ENCODE results near the gene RAB40C. TPM values are rescaled to one million over a fixed set of nuclear protein-coding genes. Genes with fewer than 3 reads are reported as not detected.

RAB40C gene
- total and polyA plus RNA-seq, 9 of the 15 experiments (the other 6 are each of a cell fraction or from before 2014, with no cell fraction given), result 0.17 to 23.4 (median 8.7) TPM

DNA sequence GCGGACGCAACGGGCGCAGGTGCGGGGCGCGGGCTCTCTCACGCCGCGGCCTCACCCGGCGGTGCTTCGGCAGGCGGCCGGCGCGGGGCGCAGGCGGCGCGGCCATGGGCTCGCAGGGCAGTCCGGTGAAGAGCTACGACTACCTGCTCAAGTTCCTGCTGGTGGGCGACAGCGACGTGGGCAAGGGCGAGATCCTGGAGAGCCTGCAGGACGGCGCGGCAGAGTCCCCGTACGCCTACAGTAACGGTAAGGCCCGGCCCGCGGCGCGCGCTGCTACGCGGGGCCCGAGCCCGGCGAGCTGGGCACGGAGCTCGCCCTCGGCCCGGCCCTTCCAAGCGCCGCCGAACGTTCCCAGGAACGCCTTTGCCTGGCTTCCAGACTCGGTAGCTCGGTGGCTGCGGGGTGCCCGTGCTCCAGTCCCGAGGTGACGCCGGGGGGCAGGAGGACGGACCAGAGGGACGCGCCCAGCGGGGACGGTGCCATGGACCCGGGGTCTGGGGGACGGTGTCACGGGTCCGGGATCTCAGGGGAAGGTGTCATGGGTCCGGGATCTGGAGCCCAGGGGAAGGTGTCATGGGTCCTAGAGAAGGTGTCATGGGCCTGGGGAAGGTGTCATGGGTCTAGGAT, 435 bp downstream of the RAB40C start (continued):
- TF ChIP-seq, protein P1, sequence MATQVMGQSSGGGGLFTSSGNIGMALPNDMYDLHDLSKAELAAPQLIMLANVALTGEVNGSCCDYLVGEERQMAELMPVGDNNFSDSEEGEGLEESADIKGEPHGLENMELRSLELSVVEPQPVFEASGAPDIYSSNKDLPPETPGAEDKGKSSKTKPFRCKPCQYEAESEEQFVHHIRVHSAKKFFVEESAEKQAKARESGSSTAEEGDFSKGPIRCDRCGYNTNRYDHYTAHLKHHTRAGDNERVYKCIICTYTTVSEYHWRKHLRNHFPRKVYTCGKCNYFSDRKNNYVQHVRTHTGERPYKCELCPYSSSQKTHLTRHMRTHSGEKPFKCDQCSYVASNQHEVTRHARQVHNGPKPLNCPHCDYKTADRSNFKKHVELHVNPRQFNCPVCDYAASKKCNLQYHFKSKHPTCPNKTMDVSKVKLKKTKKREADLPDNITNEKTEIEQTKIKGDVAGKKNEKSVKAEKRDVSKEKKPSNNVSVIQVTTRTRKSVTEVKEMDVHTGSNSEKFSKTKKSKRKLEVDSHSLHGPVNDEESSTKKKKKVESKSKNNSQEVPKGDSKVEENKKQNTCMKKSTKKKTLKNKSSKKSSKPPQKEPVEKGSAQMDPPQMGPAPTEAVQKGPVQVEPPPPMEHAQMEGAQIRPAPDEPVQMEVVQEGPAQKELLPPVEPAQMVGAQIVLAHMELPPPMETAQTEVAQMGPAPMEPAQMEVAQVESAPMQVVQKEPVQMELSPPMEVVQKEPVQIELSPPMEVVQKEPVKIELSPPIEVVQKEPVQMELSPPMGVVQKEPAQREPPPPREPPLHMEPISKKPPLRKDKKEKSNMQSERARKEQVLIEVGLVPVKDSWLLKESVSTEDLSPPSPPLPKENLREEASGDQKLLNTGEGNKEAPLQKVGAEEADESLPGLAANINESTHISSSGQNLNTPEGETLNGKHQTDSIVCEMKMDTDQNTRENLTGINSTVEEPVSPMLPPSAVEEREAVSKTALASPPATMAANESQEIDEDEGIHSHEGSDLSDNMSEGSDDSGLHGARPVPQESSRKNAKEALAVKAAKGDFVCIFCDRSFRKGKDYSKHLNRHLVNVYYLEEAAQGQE (IDR thresholded peaks at IDR 0.05; ENCODE audit: borderline replicate concordance), result no peak
- TF ChIP-seq, protein P1 (CRISPR knock-in tag; IDR thresholded peaks at IDR 0.05; ENCODE audit: low read depth), result peak; percentile 72
- TF ChIP-seq, protein P2, sequence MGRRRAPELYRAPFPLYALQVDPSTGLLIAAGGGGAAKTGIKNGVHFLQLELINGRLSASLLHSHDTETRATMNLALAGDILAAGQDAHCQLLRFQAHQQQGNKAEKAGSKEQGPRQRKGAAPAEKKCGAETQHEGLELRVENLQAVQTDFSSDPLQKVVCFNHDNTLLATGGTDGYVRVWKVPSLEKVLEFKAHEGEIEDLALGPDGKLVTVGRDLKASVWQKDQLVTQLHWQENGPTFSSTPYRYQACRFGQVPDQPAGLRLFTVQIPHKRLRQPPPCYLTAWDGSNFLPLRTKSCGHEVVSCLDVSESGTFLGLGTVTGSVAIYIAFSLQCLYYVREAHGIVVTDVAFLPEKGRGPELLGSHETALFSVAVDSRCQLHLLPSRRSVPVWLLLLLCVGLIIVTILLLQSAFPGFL (CRISPR knock-in tag; IDR thresholded peaks at IDR 0.05), result no peak
- TF ChIP-seq NR3C1 (CRISPR knock-in tag; IDR thresholded peaks at IDR 0.05) (peak; percentile 50; the same call in 1 of the 2 replicates), NFATC3 (IDR thresholded peaks at IDR 0.05) (peak; percentile 98), MCM5 (IDR thresholded peaks at IDR 0.05; ENCODE audit: low read depth) (no peak), SMARCC2 (IDR thresholded peaks at IDR 0.05; ENCODE audit: low read depth) (no peak), ETV5 (CRISPR knock-in tag; IDR thresholded peaks at IDR 0.05; ENCODE audit: low read depth) (no peak), ETV1 (tag; conservative IDR thresholded peaks at IDR 0.05; ENCODE audit: low read depth) (no peak), ZNF311 (CRISPR knock-in tag; IDR thresholded peaks at IDR 0.05) (no peak)
- TF ChIP-seq, protein P3, sequence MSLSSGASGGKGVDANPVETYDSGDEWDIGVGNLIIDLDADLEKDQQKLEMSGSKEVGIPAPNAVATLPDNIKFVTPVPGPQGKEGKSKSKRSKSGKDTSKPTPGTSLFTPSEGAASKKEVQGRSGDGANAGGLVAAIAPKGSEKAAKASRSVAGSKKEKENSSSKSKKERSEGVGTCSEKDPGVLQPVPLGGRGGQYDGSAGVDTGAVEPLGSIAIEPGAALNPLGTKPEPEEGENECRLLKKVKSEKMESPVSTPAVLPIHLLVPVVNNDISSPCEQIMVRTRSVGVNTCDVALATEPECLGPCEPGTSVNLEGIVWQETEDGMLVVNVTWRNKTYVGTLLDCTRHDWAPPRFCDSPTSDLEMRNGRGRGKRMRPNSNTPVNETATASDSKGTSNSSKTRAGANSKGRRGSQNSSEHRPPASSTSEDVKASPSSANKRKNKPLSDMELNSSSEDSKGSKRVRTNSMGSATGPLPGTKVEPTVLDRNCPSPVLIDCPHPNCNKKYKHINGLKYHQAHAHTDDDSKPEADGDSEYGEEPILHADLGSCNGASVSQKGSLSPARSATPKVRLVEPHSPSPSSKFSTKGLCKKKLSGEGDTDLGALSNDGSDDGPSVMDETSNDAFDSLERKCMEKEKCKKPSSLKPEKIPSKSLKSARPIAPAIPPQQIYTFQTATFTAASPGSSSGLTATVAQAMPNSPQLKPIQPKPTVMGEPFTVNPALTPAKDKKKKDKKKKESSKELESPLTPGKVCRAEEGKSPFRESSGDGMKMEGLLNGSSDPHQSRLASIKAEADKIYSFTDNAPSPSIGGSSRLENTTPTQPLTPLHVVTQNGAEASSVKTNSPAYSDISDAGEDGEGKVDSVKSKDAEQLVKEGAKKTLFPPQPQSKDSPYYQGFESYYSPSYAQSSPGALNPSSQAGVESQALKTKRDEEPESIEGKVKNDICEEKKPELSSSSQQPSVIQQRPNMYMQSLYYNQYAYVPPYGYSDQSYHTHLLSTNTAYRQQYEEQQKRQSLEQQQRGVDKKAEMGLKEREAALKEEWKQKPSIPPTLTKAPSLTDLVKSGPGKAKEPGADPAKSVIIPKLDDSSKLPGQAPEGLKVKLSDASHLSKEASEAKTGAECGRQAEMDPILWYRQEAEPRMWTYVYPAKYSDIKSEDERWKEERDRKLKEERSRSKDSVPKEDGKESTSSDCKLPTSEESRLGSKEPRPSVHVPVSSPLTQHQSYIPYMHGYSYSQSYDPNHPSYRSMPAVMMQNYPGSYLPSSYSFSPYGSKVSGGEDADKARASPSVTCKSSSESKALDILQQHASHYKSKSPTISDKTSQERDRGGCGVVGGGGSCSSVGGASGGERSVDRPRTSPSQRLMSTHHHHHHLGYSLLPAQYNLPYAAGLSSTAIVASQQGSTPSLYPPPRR (CRISPR knock-in tag; IDR thresholded peaks at IDR 0.05; ENCODE audit: borderline replicate concordance), result no peak
- TF ChIP-seq, protein P4, sequence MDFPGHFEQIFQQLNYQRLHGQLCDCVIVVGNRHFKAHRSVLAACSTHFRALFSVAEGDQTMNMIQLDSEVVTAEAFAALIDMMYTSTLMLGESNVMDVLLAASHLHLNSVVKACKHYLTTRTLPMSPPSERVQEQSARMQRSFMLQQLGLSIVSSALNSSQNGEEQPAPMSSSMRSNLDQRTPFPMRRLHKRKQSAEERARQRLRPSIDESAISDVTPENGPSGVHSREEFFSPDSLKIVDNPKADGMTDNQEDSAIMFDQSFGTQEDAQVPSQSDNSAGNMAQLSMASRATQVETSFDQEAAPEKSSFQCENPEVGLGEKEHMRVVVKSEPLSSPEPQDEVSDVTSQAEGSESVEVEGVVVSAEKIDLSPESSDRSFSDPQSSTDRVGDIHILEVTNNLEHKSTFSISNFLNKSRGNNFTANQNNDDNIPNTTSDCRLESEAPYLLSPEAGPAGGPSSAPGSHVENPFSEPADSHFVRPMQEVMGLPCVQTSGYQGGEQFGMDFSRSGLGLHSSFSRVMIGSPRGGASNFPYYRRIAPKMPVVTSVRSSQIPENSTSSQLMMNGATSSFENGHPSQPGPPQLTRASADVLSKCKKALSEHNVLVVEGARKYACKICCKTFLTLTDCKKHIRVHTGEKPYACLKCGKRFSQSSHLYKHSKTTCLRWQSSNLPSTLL (IDR thresholded peaks at IDR 0.05), result no peak
